Measurements from ENCODE around the gene MAPRE3. TPM values are rescaled to one million over a fixed set of nuclear protein-coding genes. Genes with fewer than 3 reads are reported as not detected.

The MAPRE3 gene
- total RNA-seq, 4 donors from 2014 or later, result 16.8 to 64.7 (median 32.9) TPM

GRCh38 chr2:27000228-27000627, 29.8 kb downstream of the MAPRE3 start:
- in situ Hi-C loops (cut with MboI; ENCODE audit: low pct_ligation_motif_present in 1 of 4, low pct_unique_long_range_greater_than_20kb in 1 of 4, low sequenced_read_pairs in 3 of 4), result no loop called here
- Histone ChIP-seq H3K27me3 (no peaks in the 10 kb centered on the region), H3K27ac (no peak overlapping the region), H3K36me3 (no peaks in the 10 kb centered on the region), H3K4me1 (no peaks in the 10 kb centered on the region), H3K4me3 (no peak overlapping the region), H3K9me3 (no peaks in the 10 kb centered on the region)
- no peak for DNase-seq
- WGBS, 2 donors (ENCODE audit: low coverage in 1 of 2), result 76 to 84% methylated on average over 3 to 4 of the region's 4 CpGs
- intact Hi-C loops (cut with DNase I; ENCODE audit: low total_unique reads), result no loop called here
- TF ChIP-seq EP300 (IDR thresholded peaks at IDR 0.05; ENCODE audit: low read depth), result no peak
- TF ChIP-seq POLR2A (IDR thresholded peaks at IDR 0.05), result no peak
- TF ChIP-seq POLR2AphosphoS5 (IDR thresholded peaks at IDR 0.05), result no peak
- no peak for TF ChIP-seq CTCF (IDR thresholded peaks at IDR 0.05)

GRCh38 chr2:27000995-27001394, 30.6 kb downstream of the MAPRE3 start:
- Histone ChIP-seq H3K9me3 (no peaks in the 10 kb centered on the region), H3K27ac (no peak overlapping the region), H3K4me3 (no peak overlapping the region), H3K4me1 (no peaks in the 10 kb centered on the region), H3K27me3 (no peaks in the 10 kb centered on the region), H3K36me3 (no peaks in the 10 kb centered on the region)
- in situ Hi-C loops (cut with MboI; ENCODE audit: low pct_ligation_motif_present in 1 of 4, low pct_unique_long_range_greater_than_20kb in 1 of 4, low sequenced_read_pairs in 3 of 4), result no loop called here
- intact Hi-C loops (cut with DNase I; ENCODE audit: low total_unique reads), result no loop called here
- WGBS, 2 donors (ENCODE audit: low coverage in 1 of 2), result 92 to 100% methylated on average over 2 of the region's 2 CpGs
- DNase-seq, result no peak
- no peak for TF ChIP-seq EP300 (IDR thresholded peaks at IDR 0.05; ENCODE audit: low read depth)
- no peak for TF ChIP-seq POLR2AphosphoS5 (IDR thresholded peaks at IDR 0.05)
- no peak for TF ChIP-seq CTCF (IDR thresholded peaks at IDR 0.05)
- TF ChIP-seq POLR2A (IDR thresholded peaks at IDR 0.05), result no peak

GRCh38 chr2:27001950-27002349, 31.5 kb downstream of the MAPRE3 start:
- Histone ChIP-seq H3K9me3 (no peaks in the 10 kb centered on the region), H3K27ac (no peak overlapping the region), H3K36me3 (no peaks in the 10 kb centered on the region), H3K4me1 (no peaks in the 10 kb centered on the region), H3K4me3 (no peak overlapping the region), H3K27me3 (no peaks in the 10 kb centered on the region)
- in situ Hi-C loops (cut with MboI; ENCODE audit: low pct_ligation_motif_present in 1 of 4, low pct_unique_long_range_greater_than_20kb in 1 of 4, low sequenced_read_pairs in 3 of 4) (no loop called here), intact Hi-C loops (cut with DNase I; ENCODE audit: low total_unique reads) (no loop called here)
- no peak for DNase-seq
- no peak for TF ChIP-seq POLR2AphosphoS5 (IDR thresholded peaks at IDR 0.05)
- no peak for TF ChIP-seq CTCF (IDR thresholded peaks at IDR 0.05)
- no peak for TF ChIP-seq EP300 (IDR thresholded peaks at IDR 0.05; ENCODE audit: low read depth)
- TF ChIP-seq POLR2A (IDR thresholded peaks at IDR 0.05), result no peak
- 67 to 83% methylated on average over 1 to 5 of the region's 5 CpGs for WGBS, 2 donors (ENCODE audit: low coverage in 1 of 2)

GRCh38 chr2:27003007-27003406, 32.6 kb downstream of the MAPRE3 start:
- Histone ChIP-seq H3K27me3 (no peaks in the 10 kb centered on the region), H3K36me3 (no peaks in the 10 kb centered on the region), H3K4me1 (no peaks in the 10 kb centered on the region), H3K4me3 (no peak overlapping the region), H3K9me3 (no peaks in the 10 kb centered on the region), H3K27ac (no peak overlapping the region)
- no peak for DNase-seq
- TF ChIP-seq POLR2AphosphoS5 (IDR thresholded peaks at IDR 0.05) (no peak), POLR2A (IDR thresholded peaks at IDR 0.05) (no peak)
- 81 to 90% methylated on average over 3 to 4 of the region's 4 CpGs for WGBS, 2 donors (ENCODE audit: low coverage in 1 of 2)
- intact Hi-C loops (cut with DNase I; ENCODE audit: low total_unique reads), result no loop called here
- in situ Hi-C loops (cut with MboI; ENCODE audit: low pct_ligation_motif_present in 1 of 4, low pct_unique_long_range_greater_than_20kb in 1 of 4, low sequenced_read_pairs in 3 of 4), result no loop called here

GRCh38 chr2:27003857-27004256, 33.4 kb downstream of the MAPRE3 start:
- H3K36me3 ChIP-seq, result no peaks in the 10 kb centered on the region
- no peaks in the 10 kb centered on the region for H3K27me3 ChIP-seq
- no peak overlapping the region for H3K27ac ChIP-seq
- H3K9me3 ChIP-seq, result no peaks in the 10 kb centered on the region
- H3K4me1 ChIP-seq, result no peaks in the 10 kb centered on the region
- H3K4me3 ChIP-seq, result no peak overlapping the region
- WGBS, 2 donors (ENCODE audit: low coverage in 1 of 2), result 80 to 82% methylated on average over 4 to 9 of the region's 9 CpGs
- in situ Hi-C loops (cut with MboI; ENCODE audit: low pct_ligation_motif_present in 1 of 4, low pct_unique_long_range_greater_than_20kb in 1 of 4, low sequenced_read_pairs in 3 of 4) (no loop called here), intact Hi-C loops (cut with DNase I; ENCODE audit: low total_unique reads) (no loop called here)
- no peak for TF ChIP-seq EP300 (IDR thresholded peaks at IDR 0.05; ENCODE audit: low read depth)
- TF ChIP-seq POLR2A (IDR thresholded peaks at IDR 0.05), result no peak
- TF ChIP-seq POLR2AphosphoS5 (IDR thresholded peaks at IDR 0.05), result no peak
- TF ChIP-seq CTCF (IDR thresholded peaks at IDR 0.05), result no peak
- DNase-seq, result no peak

Data from transverse colon (tissue), 4 donors.